ENCODE results near the gene ASB7. TPM values are rescaled to one million over a fixed set of nuclear protein-coding genes. Genes with fewer than 3 reads are reported as not detected.

ASB7 gene
- polyA plus RNA-seq, 1 donor (not counting 4 experiments of a cell fraction or from before 2014, with no cell fraction given) = 10.8 TPM

- Histone ChIP-seq H2AFZ (ENCODE audit: control insufficient read depth, low read length) (peak overlapping the region; percentile 80), H3K4me1 (ENCODE audit: control insufficient read depth, extremely low read depth, insufficient read depth, low read length) (peaks cover 37% of the 10 kb centered on the region), H3K36me3 (ENCODE audit: control insufficient read depth in 2 of 2, extremely low read depth in 1 of 2, insufficient read depth in 2 of 2, low read length in 2 of 2) (peaks cover 0 to 4% of the 10 kb centered on the region in 2 experiments), H3K4me2 (ENCODE audit: control insufficient read depth, extremely low read depth, insufficient read depth, low read depth, low read length) (peak overlapping the region; percentile 100), H3K27ac (ENCODE audit: control insufficient read depth, insufficient read depth, low read length) (peak overlapping the region; percentile 90), H3K9me1 (ENCODE audit: control insufficient read depth, extremely low read depth, insufficient read depth, low read length) (no peaks in the 10 kb centered on the region), H3K79me2 (ENCODE audit: control insufficient read depth, insufficient read depth, low read length) (peaks cover 83% of the 10 kb centered on the region), H3K9me3 (ENCODE audit: control insufficient read depth, low read depth, low read length) (no peaks in the 10 kb centered on the region), H3K9ac (ENCODE audit: control insufficient read depth, extremely low read depth, insufficient read depth, low read length) (peak overlapping the region; percentile 95), H3K27me3 (ENCODE audit: control insufficient read depth, extremely low read depth, insufficient read depth, low read length) (no peaks in the 10 kb centered on the region), H4K20me1 (ENCODE audit: control insufficient read depth, extremely low read depth, insufficient read depth, low read length) (no peaks in the 10 kb centered on the region), H3K4me3 (ENCODE audit: control insufficient read depth in 2 of 3, extremely low read depth in 1 of 3, insufficient read depth in 2 of 3, low read depth in 1 of 3, low read length in 3 of 3) (peak overlapping the region; percentile 85 to 100 (median 99))
- TF ChIP-seq EZH2 (IDR thresholded peaks at IDR 0.05; ENCODE audit: low read length) = no peak
- TF ChIP-seq CTCF (optimal IDR thresholded peaks at IDR 0.05 in 1 of 3, IDR thresholded peaks at IDR 0.05 in 1 of 3, conservative IDR thresholded peaks at IDR 0.05 in 1 of 3; ENCODE audit: extremely low read depth in 1 of 3, insufficient read depth in 2 of 3, low read length in 3 of 3) = no peak
- no peak for FAIRE-seq
- dilution Hi-C loops (cut with MboI; ENCODE audit: extremely low pct_ligation_motif_present, low sequenced_read_pairs) = no loop called here
- no peak for DNase-seq (ENCODE audit: low read depth, low spot score)
Measured at GRCh38 chr15:100601163-100601562, 1.2 kb upstream of the ASB7 start.

- H3K27ac ChIP-seq (ENCODE audit: control insufficient read depth, insufficient read depth, low read length) = peak overlapping the region; percentile 90
- FAIRE-seq (no peak), DNase-seq (ENCODE audit: low read depth, low spot score) (no peak)
- no peaks in the 10 kb centered on the region for H3K9me3 ChIP-seq (ENCODE audit: control insufficient read depth, low read depth, low read length)
- H3K4me1 ChIP-seq (ENCODE audit: control insufficient read depth, extremely low read depth, insufficient read depth, low read length) = peaks cover 32% of the 10 kb centered on the region
- no peaks in the 10 kb centered on the region for H3K27me3 ChIP-seq (ENCODE audit: control insufficient read depth, extremely low read depth, insufficient read depth, low read length)
- H3K9me1 ChIP-seq (ENCODE audit: control insufficient read depth, extremely low read depth, insufficient read depth, low read length) = no peaks in the 10 kb centered on the region
- TF ChIP-seq CTCF (optimal IDR thresholded peaks at IDR 0.05 in 1 of 3, IDR thresholded peaks at IDR 0.05 in 1 of 3, conservative IDR thresholded peaks at IDR 0.05 in 1 of 3; ENCODE audit: extremely low read depth in 1 of 3, insufficient read depth in 2 of 3, low read length in 3 of 3) (no peak), EZH2 (IDR thresholded peaks at IDR 0.05; ENCODE audit: low read length) (no peak)
- H2AFZ ChIP-seq (ENCODE audit: control insufficient read depth, low read length) = peak overlapping the region; percentile 80
- peak overlapping the region; percentile 100 for H3K4me2 ChIP-seq (ENCODE audit: control insufficient read depth, extremely low read depth, insufficient read depth, low read depth, low read length)
- dilution Hi-C loops (cut with MboI; ENCODE audit: extremely low pct_ligation_motif_present, low sequenced_read_pairs) = no loop called here
- H3K4me3 ChIP-seq (ENCODE audit: control insufficient read depth in 2 of 3, extremely low read depth in 1 of 3, insufficient read depth in 2 of 3, low read depth in 1 of 3, low read length in 3 of 3) = peak overlapping the region; percentile 85 to 100 (median 99)
- H3K9ac ChIP-seq (ENCODE audit: control insufficient read depth, extremely low read depth, insufficient read depth, low read length) = peak overlapping the region; percentile 95
- peaks cover 0 to 4% of the 10 kb centered on the region in 2 experiments for H3K36me3 ChIP-seq (ENCODE audit: control insufficient read depth in 2 of 2, extremely low read depth in 1 of 2, insufficient read depth in 2 of 2, low read length in 2 of 2)
- H4K20me1 ChIP-seq (ENCODE audit: control insufficient read depth, extremely low read depth, insufficient read depth, low read length) = no peaks in the 10 kb centered on the region
- peaks cover 85% of the 10 kb centered on the region for H3K79me2 ChIP-seq (ENCODE audit: control insufficient read depth, insufficient read depth, low read length)
Measured at GRCh38 chr15:100601617-100602063, 749 bp upstream of the ASB7 start.

Measured in keratinocyte (primary cell).